GM21381 (cell line): ENCODE data around the gene RBM44.
"Not testable (repeated sequence)": the region's sequence is repeated elsewhere in the genome, so short reads cannot be mapped to it uniquely, and the experiment has no call there.

Experiments used
- ATAC-seq: cut with Tn5 transposase; IDR thresholded peaks from one replicate; pipeline ENCODE4 v1.9.1; 2021; ENCODE audit warnings: mild to moderate bottlenecking, moderate library complexity; ENCODE audit not compliant: unreplicated experiment

RBM44 gene

DNA sequence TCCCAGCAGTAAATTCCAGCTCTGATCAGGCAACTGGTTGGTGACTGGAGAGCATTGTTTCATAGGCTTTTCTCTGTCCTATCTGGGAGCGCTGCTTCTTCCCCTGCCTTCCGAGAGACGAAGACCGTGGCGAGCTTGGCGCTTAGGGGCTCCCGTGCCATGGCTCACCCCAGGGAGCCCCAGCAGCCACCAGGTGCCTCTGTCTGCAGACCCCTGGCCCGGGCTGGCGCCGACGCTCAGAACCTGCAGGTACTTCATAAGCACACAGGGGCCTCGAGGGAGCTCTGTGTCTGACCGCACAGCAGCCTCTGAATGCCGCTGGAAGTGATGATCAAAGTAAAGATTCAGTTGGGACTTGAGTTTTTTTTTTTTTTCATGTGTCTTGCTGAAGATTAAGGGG, 19.1 kb upstream of the RBM44 start:
- no peak for ATAC-seq

DNA sequence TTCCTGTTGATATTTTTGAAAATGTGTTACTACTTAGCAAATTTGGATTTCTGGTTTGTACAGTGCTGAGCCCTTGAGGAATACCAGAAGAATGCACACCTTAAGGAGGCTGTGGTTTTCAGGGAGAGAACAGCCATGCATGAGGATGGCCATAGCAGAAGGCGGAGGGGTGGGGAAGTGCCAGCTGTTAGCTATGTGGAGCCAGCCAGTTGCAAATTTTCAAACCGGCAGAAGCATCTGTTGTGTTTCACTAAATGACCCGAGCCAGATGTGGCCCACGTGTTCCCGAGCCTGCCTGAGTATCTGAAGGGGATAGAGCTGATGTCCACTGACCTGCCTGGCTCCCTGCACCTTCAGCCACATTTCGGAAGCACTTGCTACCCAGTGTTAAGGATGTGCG, 16.4 kb upstream of the RBM44 start:
- ATAC-seq: no peak

DNA sequence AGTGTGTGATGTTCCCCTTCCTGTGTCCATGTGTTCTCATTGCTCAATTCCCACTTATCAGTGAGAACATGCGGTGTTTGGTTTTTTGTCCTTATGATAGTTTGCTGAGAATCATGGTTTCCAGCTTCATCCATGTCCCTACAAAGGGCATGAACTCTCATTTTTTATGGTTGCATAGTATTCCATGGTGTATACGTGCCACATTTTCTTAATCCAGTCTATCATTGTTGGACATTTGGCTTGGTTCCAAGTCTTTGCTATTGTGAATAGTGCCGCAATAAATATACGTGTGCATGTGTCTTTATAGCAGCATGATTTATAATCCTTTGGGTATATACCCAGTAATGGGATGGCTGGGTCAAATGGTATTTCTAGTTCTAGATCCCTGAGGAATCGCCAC, 14.9 kb upstream of the RBM44 start:
- ATAC-seq: not testable (repeated sequence)

- ATAC-seq: no peak
These were observed 11.6 kb upstream of the RBM44 start for GRCh38 chr2:237786936-237787335.

GRCh38 chr2:237790353-237790752, 8.2 kb upstream of the RBM44 start:
- ATAC-seq: no peak

DNA sequence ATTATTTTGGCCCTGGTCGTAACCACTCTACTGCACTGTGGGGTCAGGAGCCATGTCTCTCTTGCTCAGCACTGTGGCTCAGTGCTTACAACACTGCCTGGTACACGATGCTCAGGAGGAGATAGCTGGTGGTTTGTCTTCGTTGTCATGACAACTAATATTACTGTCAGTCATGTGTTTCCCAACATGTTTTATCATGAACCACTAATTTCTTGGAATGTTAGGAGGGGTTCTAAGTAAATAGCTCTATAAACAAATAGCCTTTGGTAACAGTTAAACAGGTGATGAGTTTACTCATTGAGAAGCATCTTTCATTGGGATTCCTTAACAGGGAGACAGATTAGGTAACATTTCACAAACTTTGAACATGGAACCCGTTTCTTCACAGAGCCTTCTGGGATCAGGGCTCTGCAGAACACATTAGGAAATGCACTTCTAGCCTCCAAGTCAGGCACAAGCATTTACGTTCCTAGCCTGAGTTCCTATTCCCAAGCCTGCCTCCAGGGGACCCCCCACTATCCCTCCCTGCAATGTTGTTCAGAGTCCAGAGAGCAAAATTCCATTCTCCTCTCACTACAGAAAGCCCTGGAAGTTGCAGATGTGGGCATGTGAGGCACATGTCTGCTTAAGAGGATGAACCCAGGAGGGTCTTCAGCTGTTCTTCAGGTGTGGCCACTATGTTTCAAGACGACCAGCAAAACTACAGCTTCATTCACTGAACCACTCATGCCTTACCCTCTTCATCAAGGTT, 6.4 kb upstream of the RBM44 start:
- ATAC-seq: no peak

- no peak for ATAC-seq
These were observed 1.3 kb upstream of the RBM44 start for GRCh38 chr2:237797253-237797652.

GRCh38 chr2:237799060-237799428, 465 bp downstream of the RBM44 start:
- no peak for ATAC-seq

DNA sequence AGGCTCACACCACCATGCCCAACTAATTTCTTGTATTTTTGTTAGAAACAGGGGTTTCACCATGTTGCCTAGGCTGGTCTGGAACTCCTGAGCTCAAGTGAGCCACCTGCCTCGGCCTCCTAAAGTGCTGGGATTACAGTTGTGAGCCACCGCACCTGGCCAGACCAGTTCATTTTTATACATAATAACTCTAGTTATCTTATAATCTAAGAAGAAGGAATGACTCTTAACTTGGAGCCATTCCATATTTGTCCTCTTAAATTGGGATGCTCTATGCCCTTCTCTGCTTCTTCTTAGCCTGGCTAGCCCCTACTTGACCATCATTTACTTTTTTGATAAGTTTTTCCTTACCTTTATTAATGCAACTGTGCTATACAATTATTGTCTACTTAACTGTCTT, 2.9 kb downstream of the RBM44 start:
- no peak for ATAC-seq

- ATAC-seq: no peak
These were observed 7.8 kb downstream of the RBM44 start for GRCh38 chr2:237806334-237806733.

GRCh38 chr2:237815637-237816036, 17.1 kb downstream of the RBM44 start:
- ATAC-seq: no peak

- no peak for ATAC-seq
These were observed 18.0 kb downstream of the RBM44 start for GRCh38 chr2:237816531-237816930.

GRCh38 chr2:237818066-237818473, 19.5 kb downstream of the RBM44 start:
- ATAC-seq: no peak

DNA sequence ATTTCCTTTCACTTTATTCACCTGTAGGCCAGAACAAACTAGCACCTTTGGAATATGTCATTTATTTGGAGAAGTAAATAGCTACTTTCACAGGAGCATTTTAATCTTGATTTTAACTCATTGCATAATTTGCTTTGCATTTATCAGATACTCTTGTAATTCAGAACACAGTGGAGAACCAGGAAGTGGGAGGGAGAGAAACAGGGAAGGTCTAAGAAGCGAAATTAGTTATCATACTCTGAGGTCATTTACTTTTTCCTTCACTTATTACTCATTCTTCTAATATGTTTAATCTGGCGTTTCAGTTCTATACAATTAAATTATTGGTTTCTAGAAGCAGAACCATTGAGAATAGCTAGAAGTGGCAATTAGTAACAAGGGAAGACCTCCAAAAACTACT, 20.7 kb downstream of the RBM44 start:
- no peak for ATAC-seq

DNA sequence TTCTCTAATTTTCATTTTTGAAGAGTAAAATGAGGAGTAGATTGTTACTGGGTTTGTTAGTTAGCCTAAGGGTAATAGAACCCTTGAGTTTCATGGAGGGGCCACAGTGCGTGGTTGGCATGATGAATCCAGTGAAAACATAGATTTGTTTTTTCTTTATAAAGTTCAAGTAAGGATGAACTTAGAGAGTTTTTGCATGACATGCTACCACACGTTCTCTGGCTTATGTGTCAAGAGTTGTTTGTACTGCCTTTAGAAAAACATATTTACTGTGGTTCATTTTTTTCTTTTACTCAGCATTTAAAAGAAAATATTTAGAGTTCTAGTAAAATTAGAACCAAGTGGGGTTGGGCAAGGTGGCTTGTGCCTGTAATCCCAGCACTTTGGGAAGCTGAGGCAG, 21.8 kb downstream of the RBM44 start:
- no peak for ATAC-seq

DNA sequence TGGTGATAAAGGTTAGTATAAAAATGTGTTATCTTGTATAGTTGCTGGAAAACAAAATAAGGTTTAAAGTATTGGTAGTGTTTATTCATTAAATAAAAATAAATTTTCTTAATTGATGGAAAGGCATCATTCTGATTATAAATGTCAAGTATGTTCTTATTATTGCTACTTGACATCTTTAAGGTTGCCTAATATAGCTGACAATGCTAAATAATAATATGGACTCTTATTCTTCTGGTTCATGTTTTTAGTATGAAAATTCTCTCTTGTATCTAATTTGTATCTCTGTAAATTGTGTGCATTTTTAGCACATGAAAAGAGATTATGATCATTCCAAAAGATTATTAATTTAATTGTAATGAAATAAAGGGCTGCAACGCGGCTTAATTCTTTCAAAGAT, 25.0 kb downstream of the RBM44 start:
- ATAC-seq: no peak

DNA sequence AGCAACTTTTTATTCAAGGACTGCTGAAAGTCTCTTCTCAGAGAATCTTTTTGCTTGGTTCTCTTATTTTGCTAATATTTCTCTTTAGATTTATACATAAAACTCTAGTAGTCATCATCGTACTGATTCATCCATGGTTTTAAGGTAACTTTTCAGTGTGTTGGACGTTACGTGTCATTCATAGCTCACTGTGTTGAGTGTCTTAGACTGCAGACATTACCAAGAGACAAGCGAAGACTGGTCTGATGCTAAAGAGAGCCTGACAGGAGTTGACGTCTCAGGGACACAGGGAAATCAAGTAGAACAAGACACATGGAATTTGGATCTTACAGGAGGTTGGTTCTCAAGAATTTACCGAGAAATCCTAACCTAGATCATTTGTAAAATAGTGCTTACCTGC, 25.5 kb downstream of the RBM44 start:
- no peak for ATAC-seq

DNA sequence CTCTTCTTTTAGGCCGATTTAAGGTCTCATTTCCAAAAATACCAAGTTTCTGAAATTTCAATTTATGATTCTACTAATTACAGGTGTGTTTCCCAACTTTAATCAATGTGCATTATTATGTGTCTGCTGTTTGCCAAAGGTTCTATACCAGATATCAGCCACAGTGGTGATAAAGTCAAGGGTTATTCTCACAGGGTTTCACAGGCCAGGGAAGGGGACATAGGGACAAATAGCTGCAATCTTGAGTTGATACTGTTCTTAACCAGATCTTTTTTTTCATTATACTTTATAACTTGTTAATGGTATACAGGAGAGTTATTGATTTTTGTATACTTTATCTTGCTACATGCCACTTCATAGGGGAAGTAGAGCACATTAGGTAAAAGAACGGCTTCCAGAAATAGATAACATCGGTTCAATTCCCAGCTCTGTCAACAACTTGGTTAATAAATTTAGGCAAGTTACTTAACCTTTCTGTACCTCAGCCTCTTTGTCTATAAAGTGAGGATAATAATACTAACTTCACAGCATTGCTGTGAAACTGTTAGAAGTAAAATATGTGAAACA, 28.9 kb downstream of the RBM44 start:
- ATAC-seq: no peak

DNA sequence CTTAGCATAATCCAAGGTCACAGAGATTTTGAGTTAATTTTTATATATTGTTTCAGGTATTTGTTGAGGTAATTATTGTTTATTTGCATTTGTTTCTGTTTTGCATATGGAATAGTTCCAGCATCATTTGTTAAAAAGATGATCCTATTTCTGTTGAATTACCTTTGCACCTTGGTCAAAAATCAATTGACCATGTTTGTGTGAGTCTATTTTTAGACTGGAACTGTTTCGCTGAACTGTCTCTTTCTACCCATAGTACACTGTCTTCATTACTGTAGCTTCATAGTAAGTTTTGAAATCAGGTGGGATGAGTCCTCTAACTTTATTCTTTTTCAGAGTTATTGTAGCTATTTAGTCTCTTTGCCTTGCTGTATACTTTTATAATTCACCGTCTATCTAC, 31.9 kb downstream of the RBM44 start:
- ATAC-seq: no peak

DNA sequence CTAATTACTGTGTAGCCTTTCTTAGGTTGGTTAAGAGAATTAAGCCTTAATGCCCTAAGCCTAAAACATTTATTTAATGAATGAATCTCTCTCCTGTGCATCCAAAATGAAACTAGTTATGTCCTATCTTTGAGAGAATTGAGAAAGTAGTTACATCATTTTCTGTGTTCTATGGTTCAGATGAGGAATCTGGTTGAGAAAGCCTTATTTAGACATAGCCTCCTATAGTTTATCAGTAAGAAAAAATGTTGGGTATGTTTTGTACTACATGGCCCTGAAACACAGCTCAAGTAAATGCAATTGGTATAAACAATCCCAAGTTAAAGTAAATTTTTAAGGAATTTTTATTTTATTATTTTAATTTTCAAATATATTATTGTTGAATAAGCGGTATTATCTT, 35.0 kb downstream of the RBM44 start:
- no peak for ATAC-seq

GRCh38 chr2:237835372-237835771, 36.8 kb downstream of the RBM44 start:
- ATAC-seq: no peak

DNA sequence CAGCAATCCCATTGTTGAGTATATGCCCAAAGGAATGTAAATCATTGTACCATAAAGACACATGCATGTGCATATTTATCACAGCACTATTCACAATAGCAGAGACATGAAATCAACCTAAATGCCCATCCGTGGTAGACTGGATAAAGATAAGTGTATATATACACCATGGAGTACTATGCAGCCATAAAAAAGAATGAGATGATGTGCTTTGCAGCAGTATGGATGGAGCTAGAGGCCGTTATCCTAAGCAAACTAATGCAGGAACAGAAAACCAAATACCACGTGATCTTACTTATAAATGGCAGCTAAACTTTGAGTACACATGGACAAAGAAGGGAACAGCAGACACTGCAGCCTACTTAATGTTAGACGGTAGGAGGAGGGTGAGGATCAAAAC, 42.5 kb downstream of the RBM44 start:
- ATAC-seq: no peak

- not testable (repeated sequence) for ATAC-seq
These were observed 50.4 kb downstream of the RBM44 start for GRCh38 chr2:237848940-237849339.
